K562 (cell line): ENCODE measurements around the gene TBC1D2. TPM values are rescaled to one million over a fixed set of nuclear protein-coding genes. Genes with fewer than 3 reads are reported as not detected.

Source experiments
- CREB1 ChIP-seq, 2 experiments: sonication (generic) in 1 of 2; formaldehyde crosslinking in 1 of 2; IDR thresholded peaks; 2 replicates each; pipeline versions ENCODE4 v1.6.1 to v1.8.0; 2012 to 2022; ENCODE audit warnings: inconsistent platforms in 1 of 2, mild to moderate bottlenecking in 1 of 2, missing genetic modification reagents in 1 of 2, moderate library complexity in 1 of 2
- DMBX1 ChIP-seq: fragments of 250-450 bp; sonication (Bioruptor Pico); IDR thresholded peaks from 2 replicates; pipeline ENCODE4 v1.8.0; 2022; ENCODE audit warnings: inconsistent platforms, mild to moderate bottlenecking, moderate library complexity, borderline replicate concordance
- KDM4B ChIP-seq, 2 experiments: fragments of 450-650 bp in 1 of 2; sonication (generic) in 1 of 2; IDR thresholded peaks; 2 replicates each; pipeline ENCODE4 v1.6.1; 2016 to 2017; ENCODE audit warnings: borderline replicate concordance in 2 of 2, antibody characterized with exemption in 1 of 2, low read depth in 1 of 2, mild to moderate bottlenecking in 1 of 2
- KHSRP ChIP-seq: fragments of 450-650 bp; IDR thresholded peaks from 2 replicates; pipeline ENCODE4 v1.6.1; 2017
- LCOR ChIP-seq: sonication (generic); formaldehyde crosslinking; IDR thresholded peaks from 2 replicates; pipeline ENCODE4 v1.8.0; 2022; ENCODE audit warnings: mild to moderate bottlenecking, missing genetic modification reagents
- MEF2A ChIP-seq: IDR thresholded peaks from 2 replicates; pipeline ENCODE4 v1.6.1; 2011; ENCODE audit warnings: low read depth, mild to moderate bottlenecking, low read length, moderate library complexity; ENCODE audit not compliant: control insufficient read depth
- RFX7 ChIP-seq: fragments of 250-450 bp; sonication (Bioruptor Pico); IDR thresholded peaks from 2 replicates; pipeline ENCODE4 v1.5.1; 2021; ENCODE audit warnings: mild to moderate bottlenecking
- SOX6 ChIP-seq: fragments of 450-650 bp; IDR thresholded peaks from 2 replicates; pipeline ENCODE4 v1.6.1; 2014; ENCODE audit warnings: mild to moderate bottlenecking
- STAT5A ChIP-seq: IDR thresholded peaks from 2 replicates; pipeline ENCODE4 v1.6.1; 2012; ENCODE audit warnings: low read length, inconsistent platforms, borderline replicate concordance
- TEAD2 ChIP-seq: fragments of 450-650 bp; IDR thresholded peaks from 2 replicates; pipeline ENCODE4 v1.6.1; 2016; ENCODE audit warnings: missing genetic modification characterization, control low read depth, missing compliant biosample characterization
- ZBTB7A ChIP-seq: IDR thresholded peaks from 2 replicates; pipeline ENCODE4 v1.6.1; 2011; ENCODE audit warnings: low read depth, mild to moderate bottlenecking, low read length, moderate library complexity, borderline replicate concordance; ENCODE audit not compliant: control insufficient read depth
- polyA plus RNA-seq, 8 experiments: library from polyadenylated mRNA; depleted of rRNA in 4 of 8; stranded (reverse) in 5 of 8; unstranded in 3 of 8; fragments of >200 nt; fragmentation: Nextera tagmentation in 2 of 8; fragmentation: Illumina TruSeq in 1 of 8; extraction: Ambion mirVana in 2 of 8; extraction: Trizol in 1 of 8; gene quantifications; 2 replicates each; pipeline versions ENCODE4 v1.2.1 to v1.2.3, GENCODE V29; 2011 to 2014; ENCODE audit warnings: inconsistent platforms in 1 of 8, missing spikeins in 1 of 8
- total RNA-seq, 7 experiments: library from RNA; depleted of rRNA in 6 of 7; stranded (reverse); fragments of >200 nt in 6 of 7; fragmentation: Illumina TruSeq in 2 of 7; extraction: Trizol in 2 of 7; gene quantifications; 2 replicates each; pipeline versions ENCODE4 v1.2.1 to v1.2.3, GENCODE V29; 2011 to 2021; ENCODE audit warnings: low replicate concordance in 1 of 7
- TF ChIP-seq, protein P1 (sequence below): sonication (generic); formaldehyde crosslinking; IDR thresholded peaks from 2 replicates; pipeline ENCODE4 v1.8.1; 2023; ENCODE audit warnings: mild to moderate bottlenecking, missing genetic modification reagents
- TF ChIP-seq, protein P2 (sequence below): fragments of 250-450 bp; sonication (Bioruptor Pico); IDR thresholded peaks from 2 replicates; pipeline ENCODE4 v1.4.0; 2020; ENCODE audit warnings: mild to moderate bottlenecking, moderate library complexity, borderline replicate concordance
- TF ChIP-seq, protein P3 (sequence below): fragments of 450-650 bp; formaldehyde crosslinking; IDR thresholded peaks from 2 replicates; pipeline ENCODE4 v1.4.0; 2022; ENCODE audit warnings: missing genetic modification characterization
- TF ChIP-seq, protein P4 (sequence below): conservative IDR thresholded peaks from 2 replicates; pipeline ENCODE4 v1.6.1; 2011; ENCODE audit warnings: low read depth, mild to moderate bottlenecking, low read length; ENCODE audit not compliant: control insufficient read depth
- TF ChIP-seq, protein P5 (sequence below): fragments of 250-450 bp; sonication (Bioruptor Pico); IDR thresholded peaks from 2 replicates; pipeline ENCODE4 v1.5.0; 2021
- TF ChIP-seq, protein P6 (sequence below): fragments of 450-650 bp; IDR thresholded peaks from 2 replicates; pipeline ENCODE4 v1.6.1; 2016

Gene TBC1D2
- total and polyA plus RNA-seq, 9 of the 15 experiments (the other 6 are each of a cell fraction or from before 2014, with no cell fraction given) = 0.10 to 7.0 (median 2.5) TPM

DNA sequence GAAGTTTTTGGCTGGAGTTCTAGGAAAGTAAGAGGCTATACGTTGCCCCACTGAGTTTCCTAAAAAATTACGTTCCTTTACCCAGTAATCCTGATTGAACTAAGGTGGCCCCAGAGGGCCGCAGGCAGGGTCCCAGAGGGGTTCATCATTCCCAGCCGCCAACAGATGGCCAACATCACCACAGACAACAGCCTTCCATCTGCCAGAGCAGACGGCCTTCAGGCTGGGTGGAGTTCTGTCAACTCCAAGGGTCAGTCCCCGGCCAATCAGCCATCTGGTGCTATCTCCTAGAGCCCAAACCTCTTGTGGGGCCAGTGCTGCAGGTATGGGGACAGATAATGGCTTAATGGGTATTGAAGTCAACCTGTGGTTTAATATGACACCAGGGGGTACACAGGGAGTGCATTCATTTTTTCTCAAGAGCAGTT lies 30.4 kb downstream of the TBC1D2 start (continued):
- TF ChIP-seq CREB1 (IDR thresholded peaks at IDR 0.05) (peak; percentile 71; the same call in 1 of the 2 replicates), CREB1 (CRISPR knock-in tag; IDR thresholded peaks at IDR 0.05) (no peak), STAT5A (peak; percentile 97), MEF2A (no peak; the same call in 1 of the 2 replicates), TEAD2 (tag) (no peak), ZBTB7A (peak; percentile 93), DMBX1 (CRISPR knock-in tag) (peak; percentile 90), KHSRP (peak; percentile 57; the same call in 1 of the 2 replicates), RFX7 (CRISPR knock-in tag) (no peak), KDM4B (IDR thresholded peaks at IDR 0.05; ENCODE audit: borderline replicate concordance in 2 of 2, low read depth in 1 of 2) (no peak), LCOR (peak; percentile 95), SOX6 (peak; percentile 94)
- TF ChIP-seq, protein P1, sequence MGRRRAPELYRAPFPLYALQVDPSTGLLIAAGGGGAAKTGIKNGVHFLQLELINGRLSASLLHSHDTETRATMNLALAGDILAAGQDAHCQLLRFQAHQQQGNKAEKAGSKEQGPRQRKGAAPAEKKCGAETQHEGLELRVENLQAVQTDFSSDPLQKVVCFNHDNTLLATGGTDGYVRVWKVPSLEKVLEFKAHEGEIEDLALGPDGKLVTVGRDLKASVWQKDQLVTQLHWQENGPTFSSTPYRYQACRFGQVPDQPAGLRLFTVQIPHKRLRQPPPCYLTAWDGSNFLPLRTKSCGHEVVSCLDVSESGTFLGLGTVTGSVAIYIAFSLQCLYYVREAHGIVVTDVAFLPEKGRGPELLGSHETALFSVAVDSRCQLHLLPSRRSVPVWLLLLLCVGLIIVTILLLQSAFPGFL = peak; percentile 49; the same call in 1 of the 2 replicates
- TF ChIP-seq, protein P2, sequence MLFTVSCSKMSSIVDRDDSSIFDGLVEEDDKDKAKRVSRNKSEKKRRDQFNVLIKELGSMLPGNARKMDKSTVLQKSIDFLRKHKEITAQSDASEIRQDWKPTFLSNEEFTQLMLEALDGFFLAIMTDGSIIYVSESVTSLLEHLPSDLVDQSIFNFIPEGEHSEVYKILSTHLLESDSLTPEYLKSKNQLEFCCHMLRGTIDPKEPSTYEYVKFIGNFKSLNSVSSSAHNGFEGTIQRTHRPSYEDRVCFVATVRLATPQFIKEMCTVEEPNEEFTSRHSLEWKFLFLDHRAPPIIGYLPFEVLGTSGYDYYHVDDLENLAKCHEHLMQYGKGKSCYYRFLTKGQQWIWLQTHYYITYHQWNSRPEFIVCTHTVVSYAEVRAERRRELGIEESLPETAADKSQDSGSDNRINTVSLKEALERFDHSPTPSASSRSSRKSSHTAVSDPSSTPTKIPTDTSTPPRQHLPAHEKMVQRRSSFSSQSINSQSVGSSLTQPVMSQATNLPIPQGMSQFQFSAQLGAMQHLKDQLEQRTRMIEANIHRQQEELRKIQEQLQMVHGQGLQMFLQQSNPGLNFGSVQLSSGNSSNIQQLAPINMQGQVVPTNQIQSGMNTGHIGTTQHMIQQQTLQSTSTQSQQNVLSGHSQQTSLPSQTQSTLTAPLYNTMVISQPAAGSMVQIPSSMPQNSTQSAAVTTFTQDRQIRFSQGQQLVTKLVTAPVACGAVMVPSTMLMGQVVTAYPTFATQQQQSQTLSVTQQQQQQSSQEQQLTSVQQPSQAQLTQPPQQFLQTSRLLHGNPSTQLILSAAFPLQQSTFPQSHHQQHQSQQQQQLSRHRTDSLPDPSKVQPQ (CRISPR knock-in tag) = no peak
- TF ChIP-seq, protein P3, sequence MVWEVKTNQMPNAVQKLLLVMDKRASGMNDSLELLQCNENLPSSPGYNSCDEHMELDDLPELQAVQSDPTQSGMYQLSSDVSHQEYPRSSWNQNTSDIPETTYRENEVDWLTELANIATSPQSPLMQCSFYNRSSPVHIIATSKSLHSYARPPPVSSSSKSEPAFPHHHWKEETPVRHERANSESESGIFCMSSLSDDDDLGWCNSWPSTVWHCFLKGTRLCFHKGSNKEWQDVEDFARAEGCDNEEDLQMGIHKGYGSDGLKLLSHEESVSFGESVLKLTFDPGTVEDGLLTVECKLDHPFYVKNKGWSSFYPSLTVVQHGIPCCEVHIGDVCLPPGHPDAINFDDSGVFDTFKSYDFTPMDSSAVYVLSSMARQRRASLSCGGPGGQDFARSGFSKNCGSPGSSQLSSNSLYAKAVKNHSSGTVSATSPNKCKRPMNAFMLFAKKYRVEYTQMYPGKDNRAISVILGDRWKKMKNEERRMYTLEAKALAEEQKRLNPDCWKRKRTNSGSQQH (CRISPR knock-in tag) = no peak
- TF ChIP-seq, protein P4, sequence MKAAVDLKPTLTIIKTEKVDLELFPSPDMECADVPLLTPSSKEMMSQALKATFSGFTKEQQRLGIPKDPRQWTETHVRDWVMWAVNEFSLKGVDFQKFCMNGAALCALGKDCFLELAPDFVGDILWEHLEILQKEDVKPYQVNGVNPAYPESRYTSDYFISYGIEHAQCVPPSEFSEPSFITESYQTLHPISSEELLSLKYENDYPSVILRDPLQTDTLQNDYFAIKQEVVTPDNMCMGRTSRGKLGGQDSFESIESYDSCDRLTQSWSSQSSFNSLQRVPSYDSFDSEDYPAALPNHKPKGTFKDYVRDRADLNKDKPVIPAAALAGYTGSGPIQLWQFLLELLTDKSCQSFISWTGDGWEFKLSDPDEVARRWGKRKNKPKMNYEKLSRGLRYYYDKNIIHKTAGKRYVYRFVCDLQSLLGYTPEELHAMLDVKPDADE = peak; percentile 90
- TF ChIP-seq, protein P5, sequence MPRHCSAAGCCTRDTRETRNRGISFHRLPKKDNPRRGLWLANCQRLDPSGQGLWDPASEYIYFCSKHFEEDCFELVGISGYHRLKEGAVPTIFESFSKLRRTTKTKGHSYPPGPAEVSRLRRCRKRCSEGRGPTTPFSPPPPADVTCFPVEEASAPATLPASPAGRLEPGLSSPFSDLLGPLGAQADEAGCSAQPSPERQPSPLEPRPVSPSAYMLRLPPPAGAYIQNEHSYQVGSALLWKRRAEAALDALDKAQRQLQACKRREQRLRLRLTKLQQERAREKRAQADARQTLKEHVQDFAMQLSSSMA (CRISPR knock-in tag) = no peak
- TF ChIP-seq, protein P6, sequence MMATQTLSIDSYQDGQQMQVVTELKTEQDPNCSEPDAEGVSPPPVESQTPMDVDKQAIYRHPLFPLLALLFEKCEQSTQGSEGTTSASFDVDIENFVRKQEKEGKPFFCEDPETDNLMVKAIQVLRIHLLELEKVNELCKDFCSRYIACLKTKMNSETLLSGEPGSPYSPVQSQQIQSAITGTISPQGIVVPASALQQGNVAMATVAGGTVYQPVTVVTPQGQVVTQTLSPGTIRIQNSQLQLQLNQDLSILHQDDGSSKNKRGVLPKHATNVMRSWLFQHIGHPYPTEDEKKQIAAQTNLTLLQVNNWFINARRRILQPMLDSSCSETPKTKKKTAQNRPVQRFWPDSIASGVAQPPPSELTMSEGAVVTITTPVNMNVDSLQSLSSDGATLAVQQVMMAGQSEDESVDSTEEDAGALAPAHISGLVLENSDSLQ = peak; percentile 68; the same call in 1 of the 2 replicates
